ENCODE data around the gene NUDT21. TPM values are rescaled to one million over a fixed set of nuclear protein-coding genes. Genes with fewer than 3 reads are reported as not detected.

NUDT21 gene
- total and polyA plus RNA-seq, 2 of the 8 experiments (the other 6 are each of a cell fraction or from before 2014, with no cell fraction given) = 78.1 to 277 TPM

GRCh38 chr16:56424404-56424764 lies 26.7 kb downstream of the NUDT21 start:
- no peaks in the 10 kb centered on the region for H3K36me3 ChIP-seq (ENCODE audit: control insufficient read depth in 2 of 4, insufficient read depth in 4 of 4, low read length in 3 of 4)
- no peak overlapping the region for H2AFZ ChIP-seq (ENCODE audit: low read length)
- H2BK15ac ChIP-seq (ENCODE audit: low read length) = no peak overlapping the region
- H3K27me3 ChIP-seq (replicated peaks in 1 of 4; ENCODE audit: control insufficient read depth in 3 of 4, extremely low read depth in 1 of 4, insufficient read depth in 3 of 4, low read length in 3 of 4) = peaks cover 0 to 6% (median 3%) of the 10 kb centered on the region in 4 experiments; a peak in 3 of 7 replicates
- H3K23ac ChIP-seq (ENCODE audit: insufficient read length) = no peak overlapping the region
- H4K5ac ChIP-seq (ENCODE audit: insufficient read length, low read depth, low read length) = no peak overlapping the region
- peak overlapping the region; percentile 79 to 85 for H3K4me2 ChIP-seq (ENCODE audit: insufficient read depth in 1 of 2, low read depth in 2 of 2, low read length in 2 of 2)
- ChIA-PET CTCF (ENCODE audit: partially characterized antibody) (no interaction called here), POLR2A (ENCODE audit: partially characterized antibody) (no interaction called here)
- no peak overlapping the region for H3K9ac ChIP-seq (replicated peaks in 1 of 4; ENCODE audit: extremely low read depth in 1 of 4, low read depth in 3 of 4, low read length in 3 of 4)
- H3K4me1 ChIP-seq (replicated peaks in 1 of 4; ENCODE audit: control insufficient read depth in 3 of 4, insufficient read depth in 4 of 4, low read length in 3 of 4) = peaks cover 0 to 12% (median 8%) of the 10 kb centered on the region in 4 experiments; a peak in 6 of 7 replicates
- TF ChIP-seq SUZ12 (IDR thresholded peaks at IDR 0.05; ENCODE audit: low read length) (peak; percentile 4; the same call in 1 of the 2 replicates), SIX5 (IDR thresholded peaks at IDR 0.05; ENCODE audit: low read depth, low read length) (no peak)
- H2AK5ac ChIP-seq (ENCODE audit: low read depth, low read length) = no peak overlapping the region
- H2BK20ac ChIP-seq (ENCODE audit: low read length) = no peak overlapping the region
- no peaks in the 10 kb centered on the region for H3K9me3 ChIP-seq (ENCODE audit: insufficient read depth in 2 of 2, low read depth in 1 of 2, low read length in 1 of 2)
- H3K56ac ChIP-seq (replicated peaks; ENCODE audit: insufficient read length, low read depth, low read length) = no peak overlapping the region
- H3K4ac ChIP-seq (replicated peaks; ENCODE audit: insufficient read length, low read depth, low read length) = no peak overlapping the region
- H3K79me1 ChIP-seq (ENCODE audit: low read depth, low read length) = no peaks in the 10 kb centered on the region
- whole genome bisulfite sequencing, 2 experiments (ENCODE audit: extremely low coverage in 1 of 2, insufficient coverage in 1 of 2, insufficient read length in 1 of 2, insufficient replicate concordance in 2 of 2, low coverage in 1 of 2, low lambda C conversion rate in 2 of 2, missing lambda C conversion rate in 1 of 2) = 8% methylated on average over 14 of the region's 16 CpGs; no CpG with 5 or more reads in 1 of the 2 experiments
- no peak overlapping the region for H3K18ac ChIP-seq (ENCODE audit: extremely low read depth, low read length)
- peak overlapping the region; percentile 46 to 83 (median 62); a peak in 7 of 8 replicates for H3K4me3 ChIP-seq (ENCODE audit: extremely low read depth in 1 of 4, insufficient read depth in 2 of 4, low read depth in 3 of 4, low read length in 4 of 4)
- FAIRE-seq (no peak), DNase-seq (ENCODE audit: low read depth in 1 of 2, low spot score in 2 of 2) (no peak)
- H3K23me2 ChIP-seq (ENCODE audit: low read depth, low read length) = peaks cover 9% of the 10 kb centered on the region; the same call in 1 of the 2 replicates
- peaks cover 2 to 11% of the 10 kb centered on the region in 2 experiments for H4K20me1 ChIP-seq (replicated peaks in 1 of 2; ENCODE audit: control insufficient read depth in 1 of 2, insufficient read depth in 2 of 2, low read length in 2 of 2)
- no peak overlapping the region for H2BK12ac ChIP-seq (ENCODE audit: low read depth, low read length)
- H4K91ac ChIP-seq (replicated peaks; ENCODE audit: insufficient read length, low read length) = no peak overlapping the region
- H3K14ac ChIP-seq (ENCODE audit: insufficient read length) = no peak overlapping the region
- no peak overlapping the region for H4K8ac ChIP-seq (ENCODE audit: extremely low read depth, insufficient read depth, low read length)
- H3K27ac ChIP-seq (ENCODE audit: low read depth, low read length) = no peak overlapping the region
- H3K79me2 ChIP-seq (ENCODE audit: control insufficient read depth in 1 of 2, insufficient read depth in 2 of 2, low read length in 2 of 2) = peaks cover 0 to 21% of the 10 kb centered on the region in 2 experiments; a peak in 1 of 4 replicates
- no peak overlapping the region for H2BK120ac ChIP-seq (replicated peaks; ENCODE audit: low read depth, low read length)
- H2BK5ac ChIP-seq (ENCODE audit: low read depth, low read length) = no peak overlapping the region

Measured in H1 (cell line).